BJ (cell line): ENCODE results near the gene CARD14. TPM values are rescaled to one million over a fixed set of nuclear protein-coding genes. Genes with fewer than 3 reads are reported as not detected.

Experiments
- CTCF ChIA-PET: fragments of 350-600 bp; formaldehyde crosslinking; extraction: SDS; loops from one replicate; lab custom pipeline; 2021; ENCODE audit warnings: antibody characterized with exemption, inconsistent platforms; lab: Yijun Ruan, JAX
- POLR2A ChIA-PET: fragments of 300-600 bp; sonication (Branson Sonifier 250); formaldehyde crosslinking; extraction: SDS; loops from one replicate; lab custom pipeline; 2021; ENCODE audit warnings: antibody characterized with exemption; lab: Charles Lee
- DNase-seq: peaks from one replicate; pipeline ENCODE4 v3.0.0-alpha.2; 2011; ENCODE audit warnings: low read depth
- H3K27me3 ChIP-seq: 2 replicates; pipeline ENCODE4 v1.6.0; 2011; ENCODE audit warnings: low read length; ENCODE audit not compliant: control insufficient read depth, insufficient read depth
- H3K36me3 ChIP-seq: 2 replicates; pipeline ENCODE4 v1.5.1; 2011; ENCODE audit warnings: low read length; ENCODE audit not compliant: control insufficient read depth, insufficient read depth
- H3K4me3 ChIP-seq: 2 replicates; pipeline ENCODE4 v1.5.1; 2011; ENCODE audit warnings: low read depth, mild to moderate bottlenecking, control low read depth, low read length
- polyA plus RNA-seq: library from polyadenylated mRNA; depleted of rRNA; stranded (reverse); fragments of >200 nt; gene quantifications from 2 replicates; pipeline ENCODE4 v1.2.3, GENCODE V29; 2011
- TF ChIP-seq, protein P1 (sequence below): IDR thresholded peaks from 2 replicates; pipeline ENCODE4 v1.5.1; 2011; ENCODE audit warnings: low read depth, mild to moderate bottlenecking, control low read depth, inconsistent platforms, low read length, moderate library complexity; ENCODE audit not compliant: insufficient read depth

The CARD14 gene
- polyA plus RNA-seq, 1 experiment = not detected

- Histone ChIP-seq H3K27me3 (no peaks in the 10 kb centered on the region), H3K36me3 (peaks cover 13% of the 10 kb centered on the region), H3K4me3 (no peak overlapping the region)
- CTCF ChIA-PET = no interaction called here
- POLR2A ChIA-PET = no interaction called here
- no peak for DNase-seq
- TF ChIP-seq, protein P1, sequence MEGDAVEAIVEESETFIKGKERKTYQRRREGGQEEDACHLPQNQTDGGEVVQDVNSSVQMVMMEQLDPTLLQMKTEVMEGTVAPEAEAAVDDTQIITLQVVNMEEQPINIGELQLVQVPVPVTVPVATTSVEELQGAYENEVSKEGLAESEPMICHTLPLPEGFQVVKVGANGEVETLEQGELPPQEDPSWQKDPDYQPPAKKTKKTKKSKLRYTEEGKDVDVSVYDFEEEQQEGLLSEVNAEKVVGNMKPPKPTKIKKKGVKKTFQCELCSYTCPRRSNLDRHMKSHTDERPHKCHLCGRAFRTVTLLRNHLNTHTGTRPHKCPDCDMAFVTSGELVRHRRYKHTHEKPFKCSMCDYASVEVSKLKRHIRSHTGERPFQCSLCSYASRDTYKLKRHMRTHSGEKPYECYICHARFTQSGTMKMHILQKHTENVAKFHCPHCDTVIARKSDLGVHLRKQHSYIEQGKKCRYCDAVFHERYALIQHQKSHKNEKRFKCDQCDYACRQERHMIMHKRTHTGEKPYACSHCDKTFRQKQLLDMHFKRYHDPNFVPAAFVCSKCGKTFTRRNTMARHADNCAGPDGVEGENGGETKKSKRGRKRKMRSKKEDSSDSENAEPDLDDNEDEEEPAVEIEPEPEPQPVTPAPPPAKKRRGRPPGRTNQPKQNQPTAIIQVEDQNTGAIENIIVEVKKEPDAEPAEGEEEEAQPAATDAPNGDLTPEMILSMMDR = no peak
Measured at GRCh38 chr17:80130992-80131391, 38.8 kb upstream of the CARD14 start.

GRCh38 chr17:80132906-80133625 is 36.8 kb upstream of the CARD14 start:
- no peak for DNase-seq
- Histone ChIP-seq H3K36me3 (peaks cover 25% of the 10 kb centered on the region), H3K4me3 (no peak overlapping the region), H3K27me3 (no peaks in the 10 kb centered on the region)
- ChIA-PET CTCF (interaction anchor here (1.0 kb wide), 1 partner anchor 11 kb away, joined by 3 read pairs; no protein-coding TSS in a partner anchor), POLR2A (no interaction called here)
- TF ChIP-seq, protein P1 = no peak

GRCh38 chr17:80133626-80133970 is 36.2 kb upstream of the CARD14 start:
- H3K4me3 ChIP-seq = no peak overlapping the region
- TF ChIP-seq, protein P1 = no peak
- POLR2A ChIA-PET = no interaction called here
- H3K36me3 ChIP-seq = peaks cover 29% of the 10 kb centered on the region
- DNase-seq = no peak
- CTCF ChIA-PET = no interaction called here
- no peaks in the 10 kb centered on the region for H3K27me3 ChIP-seq

GRCh38 chr17:80137131-80137530 is 32.7 kb upstream of the CARD14 start:
- H3K36me3 ChIP-seq = peaks cover 36% of the 10 kb centered on the region
- no peak for DNase-seq
- TF ChIP-seq, protein P1 = no peak
- CTCF ChIA-PET = no interaction called here
- no peak overlapping the region for H3K4me3 ChIP-seq
- POLR2A ChIA-PET = no interaction called here
- H3K27me3 ChIP-seq = no peaks in the 10 kb centered on the region

GRCh38 chr17:80138856-80139426 is 30.9 kb upstream of the CARD14 start:
- H3K4me3 ChIP-seq = no peak overlapping the region
- peaks cover 41% of the 10 kb centered on the region for H3K36me3 ChIP-seq
- no peak for DNase-seq
- TF ChIP-seq, protein P1 = no peak
- ChIA-PET POLR2A (no interaction called here), CTCF (interaction anchor here (1.2 kb wide), 1 partner anchor 38 kb away, joined by 3 read pairs; the partner anchor contains the start of gene GAA)
- no peaks in the 10 kb centered on the region for H3K27me3 ChIP-seq
